Transverse colon (tissue), 4 donors: ENCODE measurements around the gene STH. TPM values are rescaled to one million over a fixed set of nuclear protein-coding genes. Genes with fewer than 3 reads are reported as not detected.

Source experiments
- DNase-seq: peaks from one replicate; pipeline ENCODE4 v3.0.0-alpha.2; 2019
- H3K27ac ChIP-seq, 4 donors: fragments of 200-600 bp; sonication (generic); 2 replicates each; pipeline ENCODE4 v1.5.1; 2016 to 2018; ENCODE audit warnings: inconsistent platforms in 4 of 4
- H3K27me3 ChIP-seq: fragments of 200-600 bp; sonication (generic); 2 replicates; pipeline ENCODE4 v1.5.1; 2017; ENCODE audit warnings: inconsistent platforms
- H3K36me3 ChIP-seq, 4 donors: fragments of 200-600 bp; sonication (generic); 2 replicates each; pipeline ENCODE4 v1.5.1; 2017 to 2019; ENCODE audit warnings: inconsistent platforms in 4 of 4
- H3K4me1 ChIP-seq, 4 donors: fragments of 200-600 bp; sonication (generic); 2 replicates each; pipeline ENCODE4 v1.5.1; 2017 to 2020; ENCODE audit warnings: inconsistent platforms in 4 of 4
- H3K4me3 ChIP-seq, 4 donors: fragments of 200-600 bp; sonication (generic); 1 replicate in 1 of 4; 2 replicates in 3 of 4; pipeline versions ENCODE4 v1.5.1 to v1.6.1; 2017 to 2019; ENCODE audit warnings: inconsistent platforms in 4 of 4
- H3K9me3 ChIP-seq, 2 donors: fragments of 200-600 bp; sonication (generic); 2 replicates each; pipeline ENCODE4 v1.5.1; 2017 to 2019; ENCODE audit warnings: inconsistent platforms in 2 of 2
- EP300 ChIP-seq: sonication (generic); formaldehyde crosslinking; IDR thresholded peaks from one replicate; pipeline ENCODE4 v1.6.1; 2017; ENCODE audit warnings: antibody characterized with exemption, low read depth
- POLR2A ChIP-seq: fragments of 450-650 bp; IDR thresholded peaks from one replicate; pipeline ENCODE4 v1.6.1; 2016; ENCODE audit warnings: antibody characterized with exemption, mild to moderate bottlenecking, moderate library complexity
- POLR2AphosphoS5 ChIP-seq, 3 donors: sonication (generic); formaldehyde crosslinking; IDR thresholded peaks; one replicate each; pipeline ENCODE4 v1.6.1; 2016; ENCODE audit warnings: antibody characterized with exemption in 3 of 3
- WGBS, 2 donors: methylation state at CpG; one replicate each; pipeline ENCODE4 v1.1.5; 2018; ENCODE audit warnings: low coverage in 1 of 2; 5-methylcytosine and 5-hydroxymethylcytosine counted together
- in situ Hi-C, 4 donors: fragments of 200-750 bp; cut with MboI; loops; one replicate each; pipeline versions ENCODE4 v1.15.0 to v1.15.1; 2017; ENCODE audit warnings: low sequenced_read_pairs in 3 of 4, low pct_ligation_motif_present in 1 of 4, low pct_unique_long_range_greater_than_20kb in 1 of 4
- intact Hi-C: fragments of 100-400 bp; cut with DNase I; formaldehyde crosslinking; loops from one replicate; pipeline ENCODE4 v1.15.1; 2023; ENCODE audit warnings: low total_unique reads
- total RNA-seq, 4 donors: library from RNA; depleted of rRNA; stranded (reverse); fragments of >200 nt; gene quantifications; one replicate each; pipeline ENCODE4 v1.1.0, GENCODE V29; 2016
- TF ChIP-seq, protein P1 (sequence below), 5 experiments: fragments of 200-600 bp in 3 of 5; fragments of 450-650 bp in 2 of 5; sonication (generic) in 3 of 5; IDR thresholded peaks; 1 replicate in 2 of 5; 2 replicates in 3 of 5; pipeline ENCODE4 v1.5.1; 2016 to 2017; ENCODE audit warnings: antibody characterized with exemption in 5 of 5, inconsistent platforms in 3 of 5, mild to moderate bottlenecking in 2 of 5, moderate library complexity in 1 of 5

Gene STH
- total RNA-seq, 4 donors from 2014 or later = not detected

DNA sequence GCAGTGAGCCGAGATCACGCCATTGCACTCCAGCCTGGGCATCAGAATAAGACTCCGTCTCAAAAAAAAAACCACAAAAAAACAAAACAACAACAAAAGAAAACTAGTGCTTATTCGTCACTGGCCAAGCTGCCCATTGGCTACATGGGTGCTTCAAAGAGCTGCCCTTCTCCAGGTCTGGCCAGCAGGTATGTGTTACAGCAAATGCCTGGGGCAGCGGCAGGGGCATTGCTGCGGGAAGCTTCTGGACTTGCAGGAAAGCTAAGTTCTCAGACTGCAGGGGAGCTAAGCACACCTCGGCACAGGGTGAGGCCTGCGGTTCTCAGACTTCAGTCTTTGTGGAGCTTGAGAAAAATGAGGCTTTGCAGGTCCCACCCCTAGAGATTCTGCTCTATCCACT, 4.1 kb upstream of the STH start:
- no peak overlapping the region for H3K4me3 ChIP-seq
- no peaks in the 10 kb centered on the region for H3K36me3 ChIP-seq
- WGBS, 2 donors = 88 to 89% methylated on average over 8 of the region's 8 CpGs
- no peaks in the 10 kb centered on the region for H3K27me3 ChIP-seq
- TF ChIP-seq POLR2A = no peak
- TF ChIP-seq POLR2AphosphoS5 (IDR thresholded peaks at IDR 0.05) = no peak
- TF ChIP-seq, protein P1, sequence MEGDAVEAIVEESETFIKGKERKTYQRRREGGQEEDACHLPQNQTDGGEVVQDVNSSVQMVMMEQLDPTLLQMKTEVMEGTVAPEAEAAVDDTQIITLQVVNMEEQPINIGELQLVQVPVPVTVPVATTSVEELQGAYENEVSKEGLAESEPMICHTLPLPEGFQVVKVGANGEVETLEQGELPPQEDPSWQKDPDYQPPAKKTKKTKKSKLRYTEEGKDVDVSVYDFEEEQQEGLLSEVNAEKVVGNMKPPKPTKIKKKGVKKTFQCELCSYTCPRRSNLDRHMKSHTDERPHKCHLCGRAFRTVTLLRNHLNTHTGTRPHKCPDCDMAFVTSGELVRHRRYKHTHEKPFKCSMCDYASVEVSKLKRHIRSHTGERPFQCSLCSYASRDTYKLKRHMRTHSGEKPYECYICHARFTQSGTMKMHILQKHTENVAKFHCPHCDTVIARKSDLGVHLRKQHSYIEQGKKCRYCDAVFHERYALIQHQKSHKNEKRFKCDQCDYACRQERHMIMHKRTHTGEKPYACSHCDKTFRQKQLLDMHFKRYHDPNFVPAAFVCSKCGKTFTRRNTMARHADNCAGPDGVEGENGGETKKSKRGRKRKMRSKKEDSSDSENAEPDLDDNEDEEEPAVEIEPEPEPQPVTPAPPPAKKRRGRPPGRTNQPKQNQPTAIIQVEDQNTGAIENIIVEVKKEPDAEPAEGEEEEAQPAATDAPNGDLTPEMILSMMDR (IDR thresholded peaks at IDR 0.05) = no peak
- TF ChIP-seq EP300 = no peak
- H3K4me1 ChIP-seq = no peaks in the 10 kb centered on the region
- H3K27ac ChIP-seq = no peak overlapping the region
- DNase-seq = no peak
- in situ Hi-C loops = no loop called here
- intact Hi-C loops = no loop called here
- no peaks in the 10 kb centered on the region for H3K9me3 ChIP-seq

DNA sequence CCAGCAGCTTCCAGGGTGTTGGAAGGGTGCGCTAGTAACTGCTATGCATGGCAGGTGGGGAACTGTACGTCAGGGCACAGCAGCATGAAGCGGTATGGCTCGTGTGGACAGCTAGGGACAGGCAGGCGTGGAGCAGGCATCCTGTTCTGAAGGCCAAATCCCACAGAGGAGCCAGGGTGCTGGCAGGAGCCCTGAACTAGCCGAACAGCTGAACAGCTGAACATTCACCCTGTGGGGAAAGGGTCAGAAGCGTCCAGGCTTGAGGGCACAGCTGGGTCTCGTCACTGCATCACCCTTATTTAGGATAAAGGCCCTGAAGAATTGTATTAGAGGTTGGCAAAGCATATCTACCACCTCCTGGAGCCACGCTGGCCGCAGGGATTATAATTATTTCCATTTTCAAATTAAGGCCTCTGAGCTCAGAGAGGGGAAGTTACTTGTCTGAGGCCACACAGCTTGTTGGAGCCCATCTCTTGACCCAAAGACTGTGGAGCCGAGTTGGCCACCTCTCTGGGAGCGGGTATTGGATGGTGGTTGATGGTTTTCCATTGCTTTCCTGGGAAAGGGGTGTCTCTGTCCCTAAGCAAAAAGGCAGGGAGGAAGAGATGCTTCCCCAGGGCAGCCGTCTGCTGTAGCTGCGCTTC, 3.3 kb upstream of the STH start:
- Histone ChIP-seq H3K27ac (no peak overlapping the region), H3K36me3 (no peaks in the 10 kb centered on the region), H3K27me3 (no peaks in the 10 kb centered on the region), H3K4me3 (no peak overlapping the region), H3K9me3 (no peaks in the 10 kb centered on the region), H3K4me1 (no peaks in the 10 kb centered on the region)
- no peak for DNase-seq
- TF ChIP-seq EP300 (no peak), POLR2AphosphoS5 (IDR thresholded peaks at IDR 0.05) (no peak), POLR2A (no peak)
- TF ChIP-seq, protein P1 (IDR thresholded peaks at IDR 0.05) = no peak
- in situ Hi-C loops (no loop called here), intact Hi-C loops (no loop called here)
- 84% methylated on average over 14 of the region's 14 CpGs; no CpG with 5 or more reads in 1 of the 2 donors for WGBS, 2 donors

DNA sequence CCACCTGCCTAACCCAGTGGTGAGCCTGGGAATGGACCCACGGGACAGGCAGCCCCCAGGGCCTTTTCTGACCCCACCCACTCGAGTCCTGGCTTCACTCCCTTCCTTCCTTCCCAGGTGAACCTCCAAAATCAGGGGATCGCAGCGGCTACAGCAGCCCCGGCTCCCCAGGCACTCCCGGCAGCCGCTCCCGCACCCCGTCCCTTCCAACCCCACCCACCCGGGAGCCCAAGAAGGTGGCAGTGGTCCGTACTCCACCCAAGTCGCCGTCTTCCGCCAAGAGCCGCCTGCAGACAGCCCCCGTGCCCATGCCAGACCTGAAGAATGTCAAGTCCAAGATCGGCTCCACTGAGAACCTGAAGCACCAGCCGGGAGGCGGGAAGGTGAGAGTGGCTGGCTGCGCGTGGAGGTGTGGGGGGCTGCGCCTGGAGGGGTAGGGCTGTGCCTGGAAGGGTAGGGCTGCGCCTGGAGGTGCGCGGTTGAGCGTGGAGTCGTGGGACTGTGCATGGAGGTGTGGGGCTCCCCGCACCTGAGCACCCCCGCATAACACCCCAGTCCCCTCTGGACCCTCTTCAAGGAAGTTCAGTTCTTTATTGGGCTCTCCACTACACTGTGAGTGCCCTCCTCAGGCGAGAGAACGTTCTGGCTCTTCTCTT, 2.6 kb upstream of the STH start:
- no peaks in the 10 kb centered on the region for H3K9me3 ChIP-seq
- intact Hi-C loops = no loop called here

DNA sequence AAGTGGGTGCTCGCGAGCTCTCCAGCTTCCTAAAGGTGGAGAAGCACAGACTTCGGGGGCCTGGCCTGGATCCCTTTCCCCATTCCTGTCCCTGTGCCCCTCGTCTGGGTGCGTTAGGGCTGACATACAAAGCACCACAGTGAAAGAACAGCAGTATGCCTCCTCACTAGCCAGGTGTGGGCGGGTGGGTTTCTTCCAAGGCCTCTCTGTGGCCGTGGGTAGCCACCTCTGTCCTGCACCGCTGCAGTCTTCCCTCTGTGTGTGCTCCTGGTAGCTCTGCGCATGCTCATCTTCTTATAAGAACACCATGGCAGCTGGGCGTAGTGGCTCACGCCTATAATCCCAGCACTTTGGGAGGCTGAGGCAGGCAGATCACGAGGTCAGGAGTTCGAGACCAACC, 1.9 kb upstream of the STH start:
- in situ Hi-C loops = no loop called here
- Histone ChIP-seq H3K27me3 (no peaks in the 10 kb centered on the region), H3K27ac (no peak overlapping the region), H3K4me3 (no peak overlapping the region), H3K9me3 (no peaks in the 10 kb centered on the region), H3K4me1 (no peaks in the 10 kb centered on the region), H3K36me3 (no peaks in the 10 kb centered on the region)
- 87 to 93% methylated on average over 3 to 13 of the region's 13 CpGs for WGBS, 2 donors
- no peak for DNase-seq
- TF ChIP-seq, protein P1 (IDR thresholded peaks at IDR 0.05) = no peak
- TF ChIP-seq POLR2AphosphoS5 (IDR thresholded peaks at IDR 0.05) (no peak), EP300 (no peak), POLR2A (no peak)
- intact Hi-C loops = no loop called here

More for the DNA sequence above, 2.6 kb upstream of the STH start:
- in situ Hi-C loops = no loop called here
- Histone ChIP-seq H3K4me3 (no peak overlapping the region), H3K27ac (no peak overlapping the region), H3K36me3 (no peaks in the 10 kb centered on the region), H3K27me3 (no peaks in the 10 kb centered on the region), H3K4me1 (no peaks in the 10 kb centered on the region)
- no peak for TF ChIP-seq POLR2A
- TF ChIP-seq EP300 = no peak
- TF ChIP-seq, protein P1 (IDR thresholded peaks at IDR 0.05) = no peak
- no peak for TF ChIP-seq POLR2AphosphoS5 (IDR thresholded peaks at IDR 0.05)
- WGBS, 2 donors = 20 to 86% methylated on average over 1 to 31 of the region's 31 CpGs
- no peak for DNase-seq
